Loucy (cell line): ENCODE data around the gene DAP.

Source experiments
- EZH2phosphoT487 ChIP-seq: fragments of 200-600 bp; IDR thresholded peaks from 2 replicates; pipeline ENCODE4 v1.6.1; 2018; ENCODE audit warnings: antibody characterized with exemption, mild to moderate bottlenecking, moderate library complexity, borderline replicate concordance
- TF ChIP-seq, protein P1 (sequence below): fragments of 200-600 bp; sonication (generic); conservative IDR thresholded peaks from 2 replicates; pipeline ENCODE4 v1.5.1; 2014; ENCODE audit warnings: mild to moderate bottlenecking, antibody characterized with exemption, low read length

DNA sequence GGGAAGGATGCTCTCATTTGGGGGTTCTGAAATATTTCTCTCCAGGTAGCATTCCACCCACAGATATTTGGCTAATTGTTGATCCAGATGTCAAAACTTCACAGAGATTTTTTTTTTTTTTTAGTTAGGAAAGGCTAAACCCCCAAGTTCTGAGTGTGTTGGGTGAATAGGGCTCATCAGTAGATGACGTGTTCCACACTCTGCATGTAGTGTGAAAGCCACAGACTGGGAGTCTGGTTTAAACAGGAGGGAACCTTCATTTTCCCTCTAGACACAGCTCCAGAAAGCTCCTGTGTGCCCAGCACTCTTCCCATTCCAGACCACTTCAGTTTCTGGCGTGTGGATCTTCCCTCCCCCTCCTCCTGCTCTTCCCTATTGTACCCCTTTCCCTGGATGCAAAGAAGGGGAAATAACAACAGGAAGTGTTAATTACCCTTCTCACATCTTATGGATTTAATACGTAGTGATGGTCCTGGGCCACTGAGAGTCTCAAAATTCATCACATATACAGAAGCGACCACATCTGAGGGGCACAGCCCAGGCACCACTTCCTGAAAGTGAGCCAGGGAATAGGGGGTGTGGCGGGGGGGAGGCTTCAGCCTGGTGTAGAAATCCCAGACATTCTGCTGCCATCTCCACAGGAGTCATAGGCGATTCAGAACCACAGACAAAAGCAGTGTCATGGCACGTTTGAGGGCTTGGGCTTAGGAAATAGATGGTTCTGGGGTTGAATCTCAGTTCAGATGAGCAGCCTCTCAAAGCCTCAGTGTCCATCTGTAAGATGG lies 65.1 kb downstream of the DAP start:
- TF ChIP-seq, protein P1, sequence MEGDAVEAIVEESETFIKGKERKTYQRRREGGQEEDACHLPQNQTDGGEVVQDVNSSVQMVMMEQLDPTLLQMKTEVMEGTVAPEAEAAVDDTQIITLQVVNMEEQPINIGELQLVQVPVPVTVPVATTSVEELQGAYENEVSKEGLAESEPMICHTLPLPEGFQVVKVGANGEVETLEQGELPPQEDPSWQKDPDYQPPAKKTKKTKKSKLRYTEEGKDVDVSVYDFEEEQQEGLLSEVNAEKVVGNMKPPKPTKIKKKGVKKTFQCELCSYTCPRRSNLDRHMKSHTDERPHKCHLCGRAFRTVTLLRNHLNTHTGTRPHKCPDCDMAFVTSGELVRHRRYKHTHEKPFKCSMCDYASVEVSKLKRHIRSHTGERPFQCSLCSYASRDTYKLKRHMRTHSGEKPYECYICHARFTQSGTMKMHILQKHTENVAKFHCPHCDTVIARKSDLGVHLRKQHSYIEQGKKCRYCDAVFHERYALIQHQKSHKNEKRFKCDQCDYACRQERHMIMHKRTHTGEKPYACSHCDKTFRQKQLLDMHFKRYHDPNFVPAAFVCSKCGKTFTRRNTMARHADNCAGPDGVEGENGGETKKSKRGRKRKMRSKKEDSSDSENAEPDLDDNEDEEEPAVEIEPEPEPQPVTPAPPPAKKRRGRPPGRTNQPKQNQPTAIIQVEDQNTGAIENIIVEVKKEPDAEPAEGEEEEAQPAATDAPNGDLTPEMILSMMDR = no peak
- TF ChIP-seq EZH2phosphoT487 = no peak
